Breast epithelium (tissue), 4 donors: Measurements from ENCODE around the gene FOXD1. TPM values are rescaled to one million over a fixed set of nuclear protein-coding genes. Genes with fewer than 3 reads are reported as not detected.

ENCODE experiments used
- DNase-seq, 2 donors: peaks; one replicate each; pipeline ENCODE4 v3.0.0-alpha.2; 2019; ENCODE audit warnings: low spot score in 2 of 2
- H3K27ac ChIP-seq, 2 donors: fragments of 200-600 bp; sonication (generic) in 1 of 2; one replicate each; pipeline ENCODE4 v1.5.1; 2016 to 2019; ENCODE audit warnings: mild to moderate bottlenecking in 1 of 2
- H3K27me3 ChIP-seq, 2 donors: fragments of 200-600 bp; sonication (generic) in 1 of 2; one replicate each; pipeline versions ENCODE4 v1.5.1 to v1.6.0; 2017 to 2019; ENCODE audit warnings: control low read depth in 1 of 2, mild to moderate bottlenecking in 1 of 2
- H3K36me3 ChIP-seq: fragments of 200-600 bp; one replicate; pipeline ENCODE4 v1.5.1; 2019
- H3K4me1 ChIP-seq, 2 donors: fragments of 200-600 bp; sonication (generic); one replicate each; pipeline ENCODE4 v1.5.1; 2016 to 2019; ENCODE audit warnings: control low read depth in 1 of 2
- H3K4me3 ChIP-seq, 3 donors: fragments of 200-600 bp; sonication (generic); 1 replicate in 2 of 3; 2 replicates in 1 of 3; pipeline ENCODE4 v1.5.1; 2016 to 2019; ENCODE audit warnings: mild to moderate bottlenecking in 3 of 3, moderate library complexity in 2 of 3
- H3K9me3 ChIP-seq, 2 donors: fragments of 200-600 bp; sonication (generic) in 1 of 2; one replicate each; pipeline ENCODE4 v1.5.1; 2016 to 2019; ENCODE audit warnings: control low read depth in 1 of 2
- CTCF ChIP-seq, 3 donors: fragments of 450-650 bp; IDR thresholded peaks; one replicate each; pipeline ENCODE4 v1.5.1; 2016 to 2017; ENCODE audit warnings: antibody characterized with exemption in 3 of 3, mild to moderate bottlenecking in 3 of 3, moderate library complexity in 3 of 3
- POLR2A ChIP-seq: fragments of 450-650 bp; IDR thresholded peaks from one replicate; pipeline ENCODE4 v1.6.1; 2016; ENCODE audit warnings: antibody characterized with exemption, mild to moderate bottlenecking, moderate library complexity
- POLR2AphosphoS5 ChIP-seq, 3 donors: sonication (generic); formaldehyde crosslinking; IDR thresholded peaks; one replicate each; pipeline ENCODE4 v1.6.1; 2017; ENCODE audit warnings: antibody characterized with exemption in 3 of 3
- intact Hi-C: fragments of 100-400 bp; cut with DNase I; formaldehyde crosslinking; loops from one replicate; pipeline ENCODE4 v1.15.1; 2023; ENCODE audit warnings: low total_unique reads
- total RNA-seq, 3 donors: library from RNA; depleted of rRNA; stranded (reverse); fragments of >200 nt; gene quantifications; one replicate each; pipeline ENCODE4 v1.1.0, GENCODE V29; 2016

The FOXD1 gene
- total RNA-seq, 3 donors from 2014 or later, result 0.29 to 0.32 TPM; not detected in 1

GRCh38 chr5:73443829-73444498 lies 4.6 kb downstream of the FOXD1 start:
- TF ChIP-seq POLR2A, result no peak
- no peak for DNase-seq
- Histone ChIP-seq H3K4me1 (no peaks in the 10 kb centered on the region), H3K4me3 (no peak overlapping the region), H3K9me3 (no peaks in the 10 kb centered on the region), H3K27ac (no peak overlapping the region), H3K36me3 (no peaks in the 10 kb centered on the region), H3K27me3 (peaks cover 9 to 84% of the 10 kb centered on the region in 2 donors)
- intact Hi-C loops, result no loop called here

GRCh38 chr5:73442996-73443627 lies 5.5 kb downstream of the FOXD1 start:
- intact Hi-C loops, result no loop called here
- H3K4me3 ChIP-seq, result no peak overlapping the region
- H3K27ac ChIP-seq, result no peak overlapping the region

GRCh38 chr5:73442231-73442811 lies 6.3 kb downstream of the FOXD1 start:
- Histone ChIP-seq H3K9me3 (no peaks in the 10 kb centered on the region), H3K36me3 (no peaks in the 10 kb centered on the region), H3K4me3 (no peak overlapping the region), H3K27ac (no peak overlapping the region), H3K27me3 (peaks cover 13 to 94% of the 10 kb centered on the region in 2 donors), H3K4me1 (peaks cover 0 to 2% of the 10 kb centered on the region in 2 donors)
- no peak for DNase-seq
- intact Hi-C loops, result no loop called here
- TF ChIP-seq POLR2AphosphoS5 (IDR thresholded peaks at IDR 0.05) (no peak), POLR2A (no peak), CTCF (IDR thresholded peaks at IDR 0.05) (no peak)

More at GRCh38 chr5:73442996-73443627, 5.5 kb downstream of the FOXD1 start:
- DNase-seq, result no peak
- Histone ChIP-seq H3K27me3 (peaks cover 9 to 86% of the 10 kb centered on the region in 2 donors), H3K4me1 (no peaks in the 10 kb centered on the region), H3K36me3 (no peaks in the 10 kb centered on the region), H3K9me3 (no peaks in the 10 kb centered on the region)
- TF ChIP-seq CTCF (IDR thresholded peaks at IDR 0.05), result no peak
- no peak for TF ChIP-seq POLR2AphosphoS5 (IDR thresholded peaks at IDR 0.05)
- no peak for TF ChIP-seq POLR2A

- H3K36me3 ChIP-seq, result no peaks in the 10 kb centered on the region
- H3K4me3 ChIP-seq, result no peak overlapping the region
- intact Hi-C loops, result no loop called here
- TF ChIP-seq POLR2A (no peak), POLR2AphosphoS5 (IDR thresholded peaks at IDR 0.05) (no peak), CTCF (IDR thresholded peaks at IDR 0.05) (no peak)
- H3K27me3 ChIP-seq, result peaks cover 16 to 98% of the 10 kb centered on the region in 2 donors
- DNase-seq, result no peak
- H3K4me1 ChIP-seq, result peaks cover 7 to 8% of the 10 kb centered on the region in 2 donors
- no peak overlapping the region for H3K27ac ChIP-seq
- H3K9me3 ChIP-seq, result no peaks in the 10 kb centered on the region
Observed at GRCh38 chr5:73441378-73441777, 7.2 kb downstream of the FOXD1 start.

GRCh38 chr5:73440262-73440661 lies 8.3 kb downstream of the FOXD1 start:
- TF ChIP-seq POLR2AphosphoS5 (IDR thresholded peaks at IDR 0.05), result no peak
- no peak for TF ChIP-seq POLR2A
- TF ChIP-seq CTCF (IDR thresholded peaks at IDR 0.05), result no peak
- peaks cover 18 to 98% of the 10 kb centered on the region in 2 donors for H3K27me3 ChIP-seq
- no peak overlapping the region for H3K27ac ChIP-seq
- no peaks in the 10 kb centered on the region for H3K36me3 ChIP-seq
- H3K4me1 ChIP-seq, result peaks cover 7 to 8% of the 10 kb centered on the region in 2 donors
- no peaks in the 10 kb centered on the region for H3K9me3 ChIP-seq
- no peak for DNase-seq
- intact Hi-C loops, result no loop called here
- H3K4me3 ChIP-seq, result no peak overlapping the region
